Body of pancreas (tissue), 4 donors: Measurements from ENCODE around the gene ASPHD2. TPM values are rescaled to one million over a fixed set of nuclear protein-coding genes. Genes with fewer than 3 reads are reported as not detected.

ENCODE experiments used
- ATAC-seq: fragments of 150-250 bp; one replicate; pipeline ENCODE4 v1.9.1; 2016
- DNase-seq, 4 donors: peaks; one replicate each; pipeline ENCODE4 v3.0.0-alpha.2; 2019
- H3K27ac ChIP-seq, 4 donors: fragments of 200-600 bp; sonication (generic); 1 replicate in 3 of 4; 2 replicates in 1 of 4; pipeline versions ENCODE4 v1.5.1 to v1.6.1; 2016 to 2019; ENCODE audit warnings: mild to moderate bottlenecking in 1 of 4, mixed read lengths in 1 of 4, moderate library complexity in 1 of 4
- H3K27me3 ChIP-seq, 2 donors: fragments of 200-600 bp; sonication (generic); one replicate each; pipeline ENCODE4 v1.6.0; 2016; ENCODE audit warnings: mild to moderate bottlenecking in 1 of 2
- H3K36me3 ChIP-seq, 2 donors: fragments of 200-600 bp; sonication (generic); replicated peaks in 1 of 2; 2 replicates each; pipeline ENCODE4 v1.5.1; 2016; ENCODE audit warnings: low read depth in 2 of 2; ENCODE audit not compliant: insufficient read depth in 1 of 2
- H3K4me1 ChIP-seq: fragments of 200-600 bp; sonication (generic); one replicate; pipeline ENCODE4 v1.6.0; 2016
- H3K4me3 ChIP-seq, 2 donors: fragments of 200-600 bp; sonication (generic); 1 replicate in 1 of 2; 2 replicates in 1 of 2; pipeline ENCODE4 v1.5.1; 2016 to 2019
- H3K9me3 ChIP-seq, 3 donors: fragments of 200-600 bp; sonication (generic); 1 replicate in 2 of 3; 2 replicates in 1 of 3; pipeline ENCODE4 v1.5.1; 2016
- POLR2A ChIP-seq, 3 donors: fragments of 450-650 bp; IDR thresholded peaks; one replicate each; pipeline ENCODE4 v1.6.1; 2016; ENCODE audit warnings: antibody characterized with exemption in 3 of 3, mild to moderate bottlenecking in 2 of 3
- WGBS, 2 donors: methylation state at CpG; one replicate each; pipeline ENCODE4 v1.1.5; 2017; 5-methylcytosine and 5-hydroxymethylcytosine counted together
- intact Hi-C: fragments of 100-400 bp; cut with DNase I; formaldehyde crosslinking; loops from one replicate; pipeline ENCODE4 v1.15.1; 2023
- total RNA-seq, 2 donors: library from RNA; depleted of rRNA; stranded (reverse); fragments of >200 nt; gene quantifications; one replicate each; pipeline ENCODE4 v1.1.0, GENCODE V29; 2016
- TF ChIP-seq, protein P1 (sequence below), 7 experiments: fragments of 450-650 bp in 4 of 7; fragments of 200-600 bp in 3 of 7; sonication (generic) in 3 of 7; IDR thresholded peaks; one replicate each; pipeline ENCODE4 v1.5.1; 2016 to 2019; ENCODE audit warnings: antibody characterized with exemption in 7 of 7

ASPHD2 gene
- total RNA-seq, 2 donors from 2014 or later, result 0.33 to 1.6 TPM

- TF ChIP-seq POLR2A (IDR thresholded peaks at IDR 0.05), result no peak
- TF ChIP-seq, protein P1, sequence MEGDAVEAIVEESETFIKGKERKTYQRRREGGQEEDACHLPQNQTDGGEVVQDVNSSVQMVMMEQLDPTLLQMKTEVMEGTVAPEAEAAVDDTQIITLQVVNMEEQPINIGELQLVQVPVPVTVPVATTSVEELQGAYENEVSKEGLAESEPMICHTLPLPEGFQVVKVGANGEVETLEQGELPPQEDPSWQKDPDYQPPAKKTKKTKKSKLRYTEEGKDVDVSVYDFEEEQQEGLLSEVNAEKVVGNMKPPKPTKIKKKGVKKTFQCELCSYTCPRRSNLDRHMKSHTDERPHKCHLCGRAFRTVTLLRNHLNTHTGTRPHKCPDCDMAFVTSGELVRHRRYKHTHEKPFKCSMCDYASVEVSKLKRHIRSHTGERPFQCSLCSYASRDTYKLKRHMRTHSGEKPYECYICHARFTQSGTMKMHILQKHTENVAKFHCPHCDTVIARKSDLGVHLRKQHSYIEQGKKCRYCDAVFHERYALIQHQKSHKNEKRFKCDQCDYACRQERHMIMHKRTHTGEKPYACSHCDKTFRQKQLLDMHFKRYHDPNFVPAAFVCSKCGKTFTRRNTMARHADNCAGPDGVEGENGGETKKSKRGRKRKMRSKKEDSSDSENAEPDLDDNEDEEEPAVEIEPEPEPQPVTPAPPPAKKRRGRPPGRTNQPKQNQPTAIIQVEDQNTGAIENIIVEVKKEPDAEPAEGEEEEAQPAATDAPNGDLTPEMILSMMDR (IDR thresholded peaks at IDR 0.05), result no peak
- 36 to 40% methylated on average over 5 of the region's 5 CpGs for WGBS, 2 donors
- Histone ChIP-seq H3K27ac (no peak overlapping the region), H3K4me3 (no peak overlapping the region), H3K9me3 (no peaks in the 10 kb centered on the region), H3K36me3 (no peaks in the 10 kb centered on the region), H3K4me1 (no peaks in the 10 kb centered on the region), H3K27me3 (no peaks in the 10 kb centered on the region)
- no peak for DNase-seq
- no peak for ATAC-seq
- intact Hi-C loops, result no loop called here
Observed at GRCh38 chr22:26395926-26396325, 33.1 kb upstream of the ASPHD2 start.

DNA sequence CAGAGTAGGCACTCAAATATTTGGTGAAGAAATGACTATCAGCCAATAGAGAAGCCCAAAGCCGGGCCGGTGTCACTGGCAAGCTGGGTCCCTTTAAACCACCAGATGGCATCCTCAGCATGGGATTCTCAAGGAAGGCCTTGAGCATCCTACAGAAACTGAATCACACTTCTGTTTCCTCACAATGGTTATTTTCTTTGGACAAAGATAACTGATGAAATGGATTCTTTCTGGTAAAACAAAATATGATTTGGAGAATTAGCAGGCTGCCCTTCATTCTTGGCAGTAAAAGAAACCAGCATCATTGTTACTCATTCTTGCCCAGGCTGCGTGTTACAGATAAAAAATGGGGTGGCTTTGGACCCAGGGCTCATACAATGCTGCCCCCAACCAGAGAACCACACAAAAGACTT is 30.3 kb upstream of the ASPHD2 start:
- no peaks in the 10 kb centered on the region for H3K4me1 ChIP-seq
- DNase-seq (peak; percentile 39 to 65 (median 44)), ATAC-seq (no peak)
- no peak overlapping the region for H3K27ac ChIP-seq
- H3K9me3 ChIP-seq, result no peaks in the 10 kb centered on the region
- intact Hi-C loops, result no loop called here
- no peaks in the 10 kb centered on the region for H3K36me3 ChIP-seq
- TF ChIP-seq, protein P1 (IDR thresholded peaks at IDR 0.05), result peak in 6 of 7 experiments; percentile 26 to 53 (median 50)
- no peak for TF ChIP-seq POLR2A (IDR thresholded peaks at IDR 0.05)
- 26 to 36% methylated on average over 3 of the region's 3 CpGs for WGBS, 2 donors
- H3K4me3 ChIP-seq, result no peak overlapping the region
- H3K27me3 ChIP-seq, result no peaks in the 10 kb centered on the region

DNA sequence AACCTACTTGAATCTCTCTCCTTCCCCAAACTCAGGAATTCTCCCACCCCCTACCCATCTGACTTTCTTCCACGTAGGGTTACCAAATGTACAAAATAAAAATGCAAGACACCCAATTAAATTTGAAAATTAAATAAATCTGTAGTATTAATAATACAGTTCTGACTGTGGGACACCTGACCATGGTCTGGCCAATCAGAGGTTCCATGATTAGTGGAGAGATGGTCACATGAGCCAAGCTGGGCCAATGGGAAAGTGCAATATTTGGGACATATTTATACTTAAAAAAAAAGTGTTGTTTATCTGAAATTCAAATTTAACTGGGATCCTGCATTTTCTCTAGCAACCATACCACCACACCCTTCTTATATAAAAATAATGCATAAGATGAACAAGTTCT is 29.8 kb upstream of the ASPHD2 start:
- Histone ChIP-seq H3K9me3 (no peaks in the 10 kb centered on the region), H3K36me3 (no peaks in the 10 kb centered on the region), H3K4me3 (no peak overlapping the region), H3K4me1 (no peaks in the 10 kb centered on the region), H3K27me3 (no peaks in the 10 kb centered on the region), H3K27ac (no peak overlapping the region)
- ATAC-seq (no peak), DNase-seq (no peak)
- intact Hi-C loops, result no loop called here
- 25 to 41% methylated on average over 1 of the region's 1 CpG for WGBS, 2 donors
- TF ChIP-seq, protein P1 (IDR thresholded peaks at IDR 0.05), result no peak
- no peak for TF ChIP-seq POLR2A (IDR thresholded peaks at IDR 0.05)

DNA sequence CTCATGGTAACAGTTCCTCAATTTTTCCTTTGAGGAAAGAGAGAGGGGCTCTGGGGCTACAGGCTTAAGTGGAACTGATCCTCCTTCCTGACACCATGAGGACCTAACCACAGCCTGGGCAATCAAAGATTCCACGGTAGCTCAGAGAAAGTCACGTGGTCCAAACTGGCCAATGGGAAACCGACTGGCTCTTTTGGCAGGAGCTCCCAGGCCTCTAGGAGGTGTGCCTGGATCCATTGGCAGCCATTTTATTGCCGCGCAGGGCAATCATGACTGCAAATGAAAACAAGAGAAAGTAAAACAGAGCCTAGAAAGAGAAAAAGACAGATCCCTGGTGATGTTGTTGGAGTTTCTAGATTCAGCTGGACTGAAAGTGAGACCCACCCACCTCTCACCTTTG is 27.3 kb upstream of the ASPHD2 start:
- intact Hi-C loops, result no loop called here
- no peak for TF ChIP-seq POLR2A (IDR thresholded peaks at IDR 0.05)
- TF ChIP-seq, protein P1 (IDR thresholded peaks at IDR 0.05), result no peak
- no peaks in the 10 kb centered on the region for H3K9me3 ChIP-seq

DNA sequence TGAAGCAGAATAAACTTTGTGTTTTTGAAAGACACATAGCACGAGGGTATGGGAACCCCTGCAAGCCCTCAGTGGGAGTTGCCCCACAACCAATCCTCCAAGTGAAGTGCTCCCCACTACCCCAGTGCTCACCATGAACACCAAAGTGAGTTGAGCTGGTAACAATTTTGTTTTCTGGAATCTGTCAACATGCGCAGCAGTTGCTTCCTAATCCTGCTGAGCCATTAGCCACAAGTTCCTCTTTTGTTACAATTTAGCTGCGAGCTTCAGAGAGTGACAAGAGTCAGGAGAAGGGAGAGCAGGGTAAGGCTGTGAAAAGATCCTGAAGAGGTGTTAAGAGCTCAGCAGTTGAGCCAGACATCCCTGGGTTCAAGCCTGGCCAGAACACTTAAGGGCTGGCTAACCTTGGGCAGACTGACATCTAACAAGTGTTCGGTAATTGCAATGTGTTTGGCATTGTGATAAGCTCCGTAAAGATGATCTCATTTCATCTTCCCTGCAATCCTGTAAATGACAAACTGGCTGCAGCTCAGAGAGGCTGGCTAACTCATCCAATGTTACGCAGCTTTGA is 24.1 kb upstream of the ASPHD2 start:
- 29 to 35% methylated on average over 6 of the region's 6 CpGs for WGBS, 2 donors
- Histone ChIP-seq H3K27ac (no peak overlapping the region), H3K9me3 (no peaks in the 10 kb centered on the region), H3K27me3 (no peaks in the 10 kb centered on the region), H3K4me1 (no peaks in the 10 kb centered on the region), H3K4me3 (no peak overlapping the region), H3K36me3 (no peaks in the 10 kb centered on the region)
- TF ChIP-seq, protein P1 (IDR thresholded peaks at IDR 0.05), result no peak
- no peak for TF ChIP-seq POLR2A (IDR thresholded peaks at IDR 0.05)
- intact Hi-C loops, result no loop called here
- DNase-seq (no peak), ATAC-seq (no peak)

More for the DNA sequence above, 27.3 kb upstream of the ASPHD2 start:
- DNase-seq (no peak), ATAC-seq (no peak)
- H3K4me3 ChIP-seq, result no peak overlapping the region
- no peaks in the 10 kb centered on the region for H3K27me3 ChIP-seq
- H3K4me1 ChIP-seq, result no peaks in the 10 kb centered on the region
- H3K27ac ChIP-seq, result no peak overlapping the region
- 63 to 67% methylated on average over 5 of the region's 5 CpGs for WGBS, 2 donors
- H3K36me3 ChIP-seq, result no peaks in the 10 kb centered on the region
